Gastroesophageal sphincter (tissue), 3 donors: ENCODE measurements around the gene OR4D9.

ENCODE experiments used
- CTCF ChIP-seq, 4 experiments: fragments of 200-600 bp in 2 of 4; fragments of 450-650 bp in 2 of 4; sonication (generic) in 1 of 4; IDR thresholded peaks; one replicate each; pipeline ENCODE4 v1.5.1; 2017 to 2019; ENCODE audit warnings: antibody characterized with exemption in 4 of 4, mild to moderate bottlenecking in 2 of 4, moderate library complexity in 2 of 4
- EP300 ChIP-seq: sonication (generic); formaldehyde crosslinking; IDR thresholded peaks from one replicate; pipeline ENCODE4 v1.6.1; 2017; ENCODE audit warnings: antibody characterized with exemption, mild to moderate bottlenecking
- POLR2A ChIP-seq, 2 donors: fragments of 450-650 bp; IDR thresholded peaks; one replicate each; pipeline ENCODE4 v1.6.1; 2017; ENCODE audit warnings: antibody characterized with exemption in 2 of 2, mild to moderate bottlenecking in 2 of 2, moderate library complexity in 1 of 2
- POLR2AphosphoS5 ChIP-seq: sonication (generic); formaldehyde crosslinking; IDR thresholded peaks from one replicate; pipeline ENCODE4 v1.6.1; 2017; ENCODE audit warnings: antibody characterized with exemption

GRCh38 chr11:59480359-59480758 is 31.0 kb upstream of the OR4D9 start:
- TF ChIP-seq CTCF (IDR thresholded peaks at IDR 0.05) (no peak), POLR2AphosphoS5 (no peak), POLR2A (IDR thresholded peaks at IDR 0.05) (no peak), EP300 (no peak)
